ENCODE results near the gene ZNF853.

The ZNF853 gene

DNA sequence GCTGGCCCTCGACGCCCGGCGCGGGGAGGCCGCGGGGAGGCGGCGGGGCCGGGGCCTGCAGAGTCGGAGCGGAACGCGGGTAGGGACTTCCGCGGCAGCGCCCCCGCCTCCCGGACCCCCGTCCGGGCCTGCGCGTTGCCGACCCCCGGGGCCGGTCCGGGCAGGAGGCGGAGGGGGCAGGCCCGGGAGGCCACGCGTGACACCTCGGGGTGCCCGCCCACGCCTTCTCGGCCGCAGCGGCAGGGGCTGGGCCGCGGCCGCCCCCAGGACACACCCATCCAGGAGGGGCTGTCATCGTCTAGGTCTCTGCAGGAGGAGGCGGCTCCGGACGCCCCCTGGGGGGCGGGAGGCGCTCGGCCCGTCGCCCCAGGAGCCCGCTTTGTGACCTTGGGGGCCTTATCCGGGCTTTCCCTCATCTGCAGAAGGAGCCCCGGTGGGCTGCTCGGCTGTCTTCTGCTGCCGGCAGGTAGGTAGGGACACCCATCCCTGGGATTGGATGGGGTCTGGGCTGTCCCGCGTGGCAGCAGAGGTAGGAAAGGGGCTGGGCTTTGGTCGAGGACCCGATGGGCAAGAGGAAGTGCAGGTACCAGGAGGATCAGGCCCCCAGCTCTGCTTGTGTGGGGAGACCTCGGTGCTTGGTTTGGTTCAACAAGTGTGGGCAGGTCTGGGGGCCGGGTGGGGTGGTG lies 22.3 kb downstream of the ZNF853 start:
- H3K9me3 ChIP-seq = no peaks in the 10 kb centered on the region
- TF ChIP-seq, protein P1, sequence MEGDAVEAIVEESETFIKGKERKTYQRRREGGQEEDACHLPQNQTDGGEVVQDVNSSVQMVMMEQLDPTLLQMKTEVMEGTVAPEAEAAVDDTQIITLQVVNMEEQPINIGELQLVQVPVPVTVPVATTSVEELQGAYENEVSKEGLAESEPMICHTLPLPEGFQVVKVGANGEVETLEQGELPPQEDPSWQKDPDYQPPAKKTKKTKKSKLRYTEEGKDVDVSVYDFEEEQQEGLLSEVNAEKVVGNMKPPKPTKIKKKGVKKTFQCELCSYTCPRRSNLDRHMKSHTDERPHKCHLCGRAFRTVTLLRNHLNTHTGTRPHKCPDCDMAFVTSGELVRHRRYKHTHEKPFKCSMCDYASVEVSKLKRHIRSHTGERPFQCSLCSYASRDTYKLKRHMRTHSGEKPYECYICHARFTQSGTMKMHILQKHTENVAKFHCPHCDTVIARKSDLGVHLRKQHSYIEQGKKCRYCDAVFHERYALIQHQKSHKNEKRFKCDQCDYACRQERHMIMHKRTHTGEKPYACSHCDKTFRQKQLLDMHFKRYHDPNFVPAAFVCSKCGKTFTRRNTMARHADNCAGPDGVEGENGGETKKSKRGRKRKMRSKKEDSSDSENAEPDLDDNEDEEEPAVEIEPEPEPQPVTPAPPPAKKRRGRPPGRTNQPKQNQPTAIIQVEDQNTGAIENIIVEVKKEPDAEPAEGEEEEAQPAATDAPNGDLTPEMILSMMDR (IDR thresholded peaks at IDR 0.05) = no peak
- DNase-seq = peak in 1 of 2 donors; percentile 59
- intact Hi-C loops (cut with DNase I; ENCODE audit: low total_unique reads) = no loop called here
- H3K27ac ChIP-seq = peak overlapping the region; percentile 76 to 83
- peaks cover 0 to 40% (median 19%) of the 10 kb centered on the region in 4 donors for H3K4me1 ChIP-seq
- H3K36me3 ChIP-seq = peaks cover 10 to 25% (median 16%) of the 10 kb centered on the region in 3 donors
- H3K4me3 ChIP-seq = peak overlapping the region; percentile 75 to 76
- H3K27me3 ChIP-seq = no peaks in the 10 kb centered on the region

DNA sequence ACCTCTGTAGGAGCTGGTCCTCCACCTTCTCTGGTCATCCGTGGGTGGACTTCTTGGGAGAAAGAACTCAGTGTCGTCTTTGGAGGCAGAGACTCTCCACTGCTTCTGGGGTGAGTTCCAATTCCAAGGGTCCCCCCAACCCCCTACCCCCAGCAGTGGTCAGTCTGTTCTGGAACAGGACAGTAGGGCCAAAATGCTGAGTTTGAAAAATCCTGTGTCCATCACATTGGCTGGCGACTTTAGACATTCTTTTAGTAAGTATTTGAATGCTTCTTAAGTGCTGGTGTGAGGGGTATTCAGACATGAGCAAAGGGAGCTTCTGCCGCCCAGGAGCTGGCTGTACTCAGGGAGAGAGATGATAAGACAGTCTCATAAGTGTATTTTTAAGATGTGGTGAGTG lies 23.6 kb downstream of the ZNF853 start:
- peak overlapping the region in 1 of 2 donors; percentile 75 for H3K4me3 ChIP-seq
- H3K27ac ChIP-seq = no peak overlapping the region
- peaks cover 24 to 39% (median 29%) of the 10 kb centered on the region in 3 donors for H3K36me3 ChIP-seq

DNA sequence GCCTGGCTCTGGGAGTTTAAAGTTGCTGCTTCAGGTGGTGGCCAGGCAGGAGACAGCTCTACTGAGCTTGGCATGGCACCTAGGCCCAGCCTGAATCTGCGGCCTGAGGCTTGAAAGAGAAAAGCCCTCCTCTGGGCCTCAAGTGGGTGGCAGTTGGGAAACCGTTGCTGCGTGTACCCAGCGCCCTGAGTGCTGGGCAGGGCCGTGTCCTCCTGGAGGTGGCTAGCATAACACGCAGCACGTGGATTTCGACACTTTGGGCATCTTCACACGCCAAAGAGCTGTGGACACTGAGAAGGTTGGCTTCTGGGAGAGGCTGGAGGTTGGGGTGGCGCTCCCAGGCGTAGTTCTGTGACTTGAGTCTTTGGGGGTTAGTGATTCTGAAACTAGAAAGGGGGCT lies 24.2 kb downstream of the ZNF853 start:
- Histone ChIP-seq H3K36me3 (peaks cover 30 to 45% (median 35%) of the 10 kb centered on the region in 3 donors), H3K4me3 (no peak overlapping the region), H3K27ac (no peak overlapping the region), H3K9me3 (no peaks in the 10 kb centered on the region), H3K4me1 (peaks cover 0 to 40% (median 19%) of the 10 kb centered on the region in 4 donors), H3K27me3 (no peaks in the 10 kb centered on the region)
- intact Hi-C loops (cut with DNase I; ENCODE audit: low total_unique reads) = loop anchor here (10.0 kb wide), 1 partner anchor 75 kb away; no protein-coding TSS in a partner anchor
- TF ChIP-seq, protein P1 (IDR thresholded peaks at IDR 0.05) = no peak
- DNase-seq = no peak

More for the DNA sequence above, 23.6 kb downstream of the ZNF853 start:
- peaks cover 0 to 40% (median 19%) of the 10 kb centered on the region in 4 donors for H3K4me1 ChIP-seq
- TF ChIP-seq, protein P1 (IDR thresholded peaks at IDR 0.05) = no peak
- DNase-seq = no peak
- no peaks in the 10 kb centered on the region for H3K27me3 ChIP-seq
- no peaks in the 10 kb centered on the region for H3K9me3 ChIP-seq
- intact Hi-C loops (cut with DNase I; ENCODE audit: low total_unique reads) = no loop called here

DNA sequence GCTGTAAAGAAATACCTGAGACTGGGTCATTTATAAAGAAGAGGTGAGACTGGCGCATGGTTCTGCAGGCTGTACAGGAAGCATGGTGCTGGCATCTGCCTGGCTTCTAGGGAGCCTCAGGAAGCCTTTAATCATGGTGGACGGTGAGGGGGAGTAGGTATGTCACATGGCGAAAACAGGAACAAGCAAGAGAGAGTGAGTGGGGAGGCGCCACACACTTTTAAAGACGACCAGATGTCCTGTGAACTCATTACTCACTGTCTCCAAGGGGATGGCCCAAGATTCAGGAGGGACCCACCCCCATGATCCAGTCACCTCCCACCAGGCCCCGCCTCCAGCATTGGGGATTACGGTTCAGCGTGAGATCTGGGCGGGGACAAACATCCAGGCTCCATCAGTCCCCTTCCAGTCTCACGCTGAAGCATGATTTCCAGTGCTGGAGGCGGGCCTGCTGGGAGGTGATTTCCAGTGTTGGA lies 24.9 kb downstream of the ZNF853 start:
- TF ChIP-seq, protein P1 (IDR thresholded peaks at IDR 0.05) = no peak
- no peak for DNase-seq
- H3K36me3 ChIP-seq = peaks cover 33 to 51% (median 42%) of the 10 kb centered on the region in 3 donors
- intact Hi-C loops (cut with DNase I; ENCODE audit: low total_unique reads) = loop anchor here (10.0 kb wide), 1 partner anchor 75 kb away; no protein-coding TSS in a partner anchor
- no peak overlapping the region for H3K4me3 ChIP-seq
- H3K4me1 ChIP-seq = peaks cover 0 to 40% (median 19%) of the 10 kb centered on the region in 4 donors
- no peaks in the 10 kb centered on the region for H3K27me3 ChIP-seq
- no peaks in the 10 kb centered on the region for H3K9me3 ChIP-seq
- no peak overlapping the region for H3K27ac ChIP-seq

DNA sequence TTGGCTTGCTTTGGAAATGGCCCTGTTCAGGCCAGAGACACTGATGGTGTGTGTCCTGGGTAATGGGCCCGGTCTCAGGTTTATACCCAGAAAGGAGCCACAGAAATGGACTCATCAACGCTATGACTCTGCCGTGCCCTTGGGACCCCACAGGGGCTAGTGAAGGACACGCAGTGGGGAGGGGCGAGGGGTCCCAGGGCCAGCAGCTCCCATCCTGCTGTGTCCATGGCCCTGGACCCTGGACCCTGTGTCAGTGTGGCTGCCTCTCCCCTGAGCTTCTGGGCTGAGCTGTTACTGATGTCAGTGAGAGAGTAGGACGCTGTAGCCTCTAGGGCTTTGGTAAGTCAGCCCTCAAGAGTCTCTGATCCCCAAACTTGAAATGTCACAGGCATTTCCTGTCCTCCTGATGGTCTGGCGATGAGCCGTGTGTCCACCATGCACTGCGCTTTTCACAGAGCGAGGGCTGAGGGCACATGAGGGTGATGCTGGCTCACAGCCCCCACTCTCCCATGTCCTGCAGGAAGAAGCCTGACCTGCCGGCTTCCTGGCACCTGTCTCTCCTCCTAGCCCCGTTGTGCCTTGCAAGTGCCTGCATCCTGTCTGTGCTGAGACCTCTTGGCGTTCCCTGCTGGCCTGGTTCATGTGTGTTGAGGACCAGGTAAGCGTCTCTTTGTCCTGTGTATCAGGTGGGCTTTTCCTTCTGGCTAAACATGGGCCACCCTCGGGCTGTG lies 26.1 kb downstream of the ZNF853 start:
- no peaks in the 10 kb centered on the region for H3K27me3 ChIP-seq
- peaks cover 0 to 34% (median 15%) of the 10 kb centered on the region in 4 donors for H3K4me1 ChIP-seq
- TF ChIP-seq, protein P1 (IDR thresholded peaks at IDR 0.05) = no peak
- DNase-seq = no peak
- intact Hi-C loops (cut with DNase I; ENCODE audit: low total_unique reads) = loop anchor here (10.0 kb wide), 1 partner anchor 73 kb away; no protein-coding TSS in a partner anchor
- peaks cover 37 to 63% (median 49%) of the 10 kb centered on the region in 3 donors for H3K36me3 ChIP-seq
- H3K27ac ChIP-seq = no peak overlapping the region
- no peaks in the 10 kb centered on the region for H3K9me3 ChIP-seq
- no peak overlapping the region for H3K4me3 ChIP-seq

Data from tibial artery (tissue), 4 donors.